HG03103 (cell line): ENCODE measurements around the gene VPS36.
A peak's percentile ranks its signal among the peaks of the same experiment; 100 is the strongest.
"Not testable (repeated sequence)": the region's sequence is repeated elsewhere in the genome, so short reads cannot be mapped to it uniquely, and the experiment has no call there.

ENCODE experiments used
- ATAC-seq: cut with Tn5 transposase; IDR thresholded peaks from one replicate; pipeline ENCODE4 v1.9.1; 2021; ENCODE audit warnings: low read depth; ENCODE audit not compliant: unreplicated experiment

Gene VPS36, protein sequence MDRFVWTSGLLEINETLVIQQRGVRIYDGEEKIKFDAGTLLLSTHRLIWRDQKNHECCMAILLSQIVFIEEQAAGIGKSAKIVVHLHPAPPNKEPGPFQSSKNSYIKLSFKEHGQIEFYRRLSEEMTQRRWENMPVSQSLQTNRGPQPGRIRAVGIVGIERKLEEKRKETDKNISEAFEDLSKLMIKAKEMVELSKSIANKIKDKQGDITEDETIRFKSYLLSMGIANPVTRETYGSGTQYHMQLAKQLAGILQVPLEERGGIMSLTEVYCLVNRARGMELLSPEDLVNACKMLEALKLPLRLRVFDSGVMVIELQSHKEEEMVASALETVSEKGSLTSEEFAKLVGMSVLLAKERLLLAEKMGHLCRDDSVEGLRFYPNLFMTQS

DNA sequence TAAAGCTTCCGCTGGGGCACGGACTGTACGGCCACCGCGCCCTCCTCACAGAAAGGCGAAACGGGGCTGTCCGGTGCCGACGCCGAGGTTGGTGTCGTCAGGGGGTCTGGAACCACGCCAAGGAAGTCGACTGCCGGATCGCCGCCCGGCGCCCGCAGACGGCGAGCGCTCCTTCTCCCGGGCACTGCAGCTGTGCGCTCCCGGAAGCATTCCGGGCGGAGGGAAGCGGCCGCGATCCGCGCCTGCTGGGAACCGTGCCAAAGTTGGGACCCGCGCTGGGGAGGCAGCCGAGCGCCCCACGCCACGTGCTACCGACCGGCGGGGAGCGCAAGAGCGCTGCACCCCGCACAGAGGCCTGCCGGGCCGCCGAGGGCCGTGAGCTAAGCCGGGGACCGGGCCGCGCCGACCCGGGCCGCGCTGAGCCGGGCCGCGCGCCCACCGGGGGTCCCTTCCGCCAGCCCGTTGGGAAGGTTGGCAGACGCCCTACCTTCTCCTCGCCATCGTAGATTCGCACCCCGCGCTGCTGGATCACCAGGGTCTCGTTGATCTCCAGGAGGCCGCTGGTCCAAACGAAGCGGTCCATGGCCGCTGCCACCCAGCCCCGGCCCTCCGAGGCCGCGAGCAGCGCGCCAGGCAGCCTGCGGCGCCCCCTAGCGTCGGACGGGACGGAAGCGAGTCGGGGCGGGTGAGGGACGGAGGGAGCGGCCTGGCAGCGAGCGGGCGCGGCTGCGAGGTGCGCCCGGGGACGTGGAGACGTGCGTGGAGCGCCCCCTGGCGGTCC lies at the start of gene VPS36:
VPS36 (minus strand) TSS at position 623 of the 781 bp plus-strand sequence; CDS start at position 583, 40 bp downstream.
- peak; percentile 50 for ATAC-seq

DNA sequence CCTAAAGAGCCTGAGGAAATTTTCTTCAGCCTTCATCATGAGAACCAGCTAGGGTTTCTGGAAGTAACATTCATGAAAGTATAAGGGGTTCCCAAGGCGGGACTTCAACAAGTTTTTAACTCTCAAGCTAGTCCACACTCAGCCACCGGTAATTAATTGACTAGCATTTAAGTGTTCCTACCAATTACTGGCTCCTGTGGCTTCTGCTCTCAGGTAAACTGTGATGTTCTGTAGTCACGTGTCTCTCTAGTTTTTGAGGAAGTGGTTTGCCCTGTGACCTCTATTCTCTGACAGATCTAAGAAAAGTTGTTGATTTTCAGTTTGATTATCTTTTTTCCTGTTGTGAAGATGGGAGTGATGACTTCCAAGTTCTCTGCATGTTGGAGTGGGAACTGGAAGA lies 47.5 kb upstream of the VPS36 start:
- ATAC-seq = peak; percentile 63

DNA sequence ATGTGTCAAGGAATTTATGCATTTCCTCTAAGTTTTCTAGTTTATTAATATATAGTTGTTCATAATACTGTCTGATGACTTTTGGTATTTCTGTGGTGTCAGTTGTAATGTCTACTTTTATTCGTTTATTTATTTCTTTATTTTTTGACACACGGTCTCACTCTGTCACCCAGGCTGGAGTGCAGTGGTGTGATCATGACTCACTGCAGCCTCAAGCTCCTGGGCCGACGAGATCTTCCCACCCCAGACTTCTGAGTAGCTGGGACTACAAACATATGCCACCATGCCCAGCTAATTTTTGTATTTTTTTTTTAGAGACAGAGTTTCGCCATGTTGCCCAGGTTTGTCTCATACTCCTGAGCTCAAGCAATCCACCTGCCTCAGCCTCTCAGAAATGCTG lies 43.8 kb upstream of the VPS36 start:
- ATAC-seq = not testable (repeated sequence)

DNA sequence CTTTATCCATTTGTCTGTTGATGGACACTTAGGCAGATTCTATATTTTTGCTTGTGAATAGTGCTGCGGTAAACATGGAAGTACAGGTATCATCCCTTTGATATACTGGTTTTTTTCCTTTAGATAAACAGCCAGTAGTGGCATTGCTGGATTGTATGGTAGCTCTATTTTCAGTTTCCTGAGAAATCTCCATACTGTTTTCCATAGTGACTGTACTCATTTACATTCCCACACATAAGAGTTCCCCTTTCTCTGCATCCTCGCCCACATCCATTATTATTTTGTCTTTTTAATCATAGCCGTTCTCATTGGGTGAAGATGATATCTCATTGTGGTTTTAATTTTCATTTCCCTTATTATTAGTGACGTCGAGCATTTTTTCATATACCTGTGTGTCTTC lies 40.6 kb upstream of the VPS36 start:
- not testable (repeated sequence) for ATAC-seq

DNA sequence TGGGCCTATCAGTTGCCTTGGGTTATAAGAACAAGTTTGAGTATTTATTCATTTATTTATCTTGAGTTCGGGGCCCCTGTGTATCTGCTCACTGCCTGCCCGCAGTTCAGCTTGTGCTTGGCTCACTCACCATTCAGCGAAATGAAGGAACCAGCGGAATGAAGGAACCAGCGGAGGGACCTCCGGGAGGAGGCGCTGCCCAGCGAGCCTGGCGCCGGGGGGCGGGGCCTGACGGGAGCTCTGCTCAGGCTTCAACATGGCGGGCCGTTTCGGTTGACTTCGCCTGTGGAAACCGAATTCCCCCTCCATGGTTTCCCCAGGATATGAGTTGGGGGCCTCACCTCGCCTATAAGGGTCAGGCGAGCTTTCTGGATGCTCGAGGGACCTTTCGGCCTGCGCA lies 38.3 kb upstream of the VPS36 start:
- ATAC-seq = not testable (repeated sequence)

DNA sequence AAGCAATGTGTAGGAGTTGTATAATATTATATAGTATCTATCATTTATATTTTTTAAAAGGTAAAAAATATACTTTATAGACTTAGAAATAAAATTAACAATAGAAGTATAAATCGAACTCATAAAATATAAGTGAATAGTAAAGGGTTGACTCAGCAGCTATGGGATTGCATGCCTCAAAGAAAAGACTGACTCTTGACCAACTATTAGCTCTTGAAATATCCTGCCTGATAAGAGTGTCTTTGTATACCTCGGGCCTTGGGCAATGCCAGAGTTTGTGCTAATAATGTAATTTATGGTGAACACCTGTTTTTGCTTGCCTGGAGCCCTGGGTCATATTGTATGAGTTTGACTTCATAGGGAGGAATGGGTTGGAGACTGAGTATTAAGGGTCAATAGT lies 36.6 kb upstream of the VPS36 start:
- not testable (repeated sequence) for ATAC-seq

DNA sequence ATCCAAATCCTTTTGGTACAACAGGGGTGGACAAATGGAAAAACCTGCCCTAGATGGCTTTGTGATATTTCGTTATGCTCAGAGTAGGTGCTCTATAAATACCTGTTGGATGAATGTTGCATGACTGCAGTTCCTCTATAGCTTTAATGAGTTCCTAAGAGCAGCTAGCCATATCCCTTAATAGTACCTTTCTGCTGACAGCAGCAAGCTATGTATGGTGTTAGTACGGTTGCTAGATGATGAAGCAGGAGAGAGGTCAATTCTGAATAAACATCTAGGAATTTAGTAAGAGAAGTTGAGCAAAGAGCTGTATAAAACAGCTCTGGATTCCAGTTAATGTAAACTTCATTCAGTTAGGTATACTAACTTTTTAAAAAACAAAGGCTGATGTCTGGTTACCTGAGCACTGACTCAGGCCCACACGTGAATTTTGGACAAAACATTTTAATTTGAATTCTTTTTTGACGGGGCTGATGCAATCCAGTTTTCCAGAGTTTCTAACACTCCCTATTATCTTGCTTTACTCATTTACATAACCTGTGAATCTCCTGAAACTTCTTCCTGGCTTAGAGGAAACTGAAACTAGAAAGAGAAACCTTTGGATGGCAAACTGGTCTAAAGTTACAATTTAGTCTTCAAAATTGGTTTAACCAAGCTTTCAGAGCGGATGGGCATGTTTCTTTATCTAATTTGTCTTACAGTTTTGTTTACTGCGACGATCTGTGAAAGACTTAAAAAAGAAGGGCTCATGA lies 30.4 kb upstream of the VPS36 start:
- not testable (repeated sequence) for ATAC-seq

DNA sequence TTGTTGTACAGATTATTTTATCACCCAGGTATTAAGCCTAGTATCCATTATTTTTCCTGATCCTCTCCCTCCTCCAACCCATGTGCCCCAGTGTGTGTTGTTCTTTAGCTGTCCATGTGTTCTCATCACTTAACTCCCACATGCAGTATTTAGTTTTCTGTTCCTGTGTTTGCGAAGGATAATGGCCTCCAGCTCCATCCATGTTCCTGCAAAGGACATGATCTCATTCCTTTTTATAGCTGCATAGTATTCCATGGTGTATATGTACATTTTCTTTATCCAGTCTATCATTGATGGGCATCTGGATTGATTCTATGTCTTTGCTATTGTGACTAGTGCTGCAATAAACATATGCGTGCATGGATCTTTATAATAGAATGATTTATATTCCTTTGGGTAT lies 18.1 kb upstream of the VPS36 start:
- ATAC-seq = not testable (repeated sequence)

DNA sequence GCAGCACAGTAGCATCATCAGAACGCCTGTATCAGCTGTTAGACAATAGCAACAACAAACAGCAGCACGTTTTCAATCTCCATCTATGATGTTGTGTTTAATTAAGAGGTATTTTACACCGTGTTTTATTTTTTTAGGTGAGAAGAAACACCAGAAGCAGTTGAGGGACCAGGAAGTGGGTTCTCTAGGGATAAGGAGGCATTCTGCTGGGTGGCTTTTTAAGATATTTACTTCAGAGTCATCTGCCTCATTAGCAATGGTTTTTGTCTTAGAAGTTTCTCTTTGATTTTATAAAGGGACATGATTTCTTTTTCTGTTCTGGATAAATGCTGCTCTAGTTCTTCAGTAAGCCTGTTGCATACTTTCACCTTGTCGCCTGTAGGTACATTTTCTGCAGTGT lies 13.1 kb upstream of the VPS36 start:
- ATAC-seq = no peak

DNA sequence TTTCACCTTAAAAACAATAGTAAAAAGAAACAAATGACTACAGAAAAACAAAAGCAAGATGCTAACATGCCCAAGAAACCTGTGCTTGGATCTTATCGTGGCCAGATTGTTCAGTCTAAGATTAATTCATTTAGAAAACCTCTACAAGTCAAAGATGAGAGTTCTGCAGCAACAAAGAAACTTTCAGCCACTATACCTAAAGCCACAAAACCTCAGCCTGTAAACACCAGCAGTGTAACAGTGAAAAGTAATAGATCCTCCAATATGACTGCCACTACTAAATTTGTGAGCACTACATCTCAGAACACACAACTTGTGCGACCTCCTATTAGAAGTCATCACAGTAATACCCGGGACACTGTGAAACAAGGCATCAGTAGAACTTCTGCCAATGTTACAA lies 10.8 kb upstream of the VPS36 start:
- ATAC-seq = no peak

DNA sequence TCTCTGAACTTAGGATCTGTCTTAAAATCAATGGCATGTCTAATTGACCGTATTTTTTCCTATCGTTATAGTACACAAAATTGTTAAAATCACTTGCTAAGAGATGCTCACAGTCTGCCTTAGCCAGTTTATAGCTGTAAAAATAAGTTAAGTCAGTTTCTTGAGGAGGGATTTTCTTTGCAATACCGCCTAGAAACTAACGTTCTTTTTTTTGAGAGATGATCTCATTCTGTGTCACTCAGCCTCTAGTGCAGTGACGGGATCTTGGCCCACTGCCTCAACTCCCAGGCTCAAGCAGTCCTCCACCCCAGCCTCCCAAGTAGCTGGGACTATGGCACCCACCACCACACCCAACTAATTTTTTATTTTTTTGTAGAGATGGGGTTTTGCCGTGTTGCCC lies 9.2 kb upstream of the VPS36 start:
- ATAC-seq = no peak

DNA sequence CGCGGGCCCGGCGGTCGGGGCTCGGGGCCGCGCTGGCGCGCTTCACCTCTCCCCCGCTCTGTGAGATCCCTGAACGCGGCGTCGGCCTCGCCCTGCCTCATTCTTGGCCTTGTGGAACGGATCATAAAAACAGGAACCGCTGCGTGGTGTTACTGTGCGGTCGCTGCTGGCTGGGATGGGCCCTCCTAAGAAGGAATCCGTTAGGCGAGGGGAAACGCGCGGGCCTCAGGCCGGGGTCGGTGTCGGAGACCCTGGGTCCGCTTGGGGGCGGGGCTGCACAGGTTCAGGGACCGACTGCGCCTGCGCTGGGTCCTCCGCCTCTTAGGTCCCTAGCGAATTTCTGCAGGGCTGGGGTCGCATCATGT lies 5.2 kb upstream of the VPS36 start:
- peak; percentile 25 for ATAC-seq

DNA sequence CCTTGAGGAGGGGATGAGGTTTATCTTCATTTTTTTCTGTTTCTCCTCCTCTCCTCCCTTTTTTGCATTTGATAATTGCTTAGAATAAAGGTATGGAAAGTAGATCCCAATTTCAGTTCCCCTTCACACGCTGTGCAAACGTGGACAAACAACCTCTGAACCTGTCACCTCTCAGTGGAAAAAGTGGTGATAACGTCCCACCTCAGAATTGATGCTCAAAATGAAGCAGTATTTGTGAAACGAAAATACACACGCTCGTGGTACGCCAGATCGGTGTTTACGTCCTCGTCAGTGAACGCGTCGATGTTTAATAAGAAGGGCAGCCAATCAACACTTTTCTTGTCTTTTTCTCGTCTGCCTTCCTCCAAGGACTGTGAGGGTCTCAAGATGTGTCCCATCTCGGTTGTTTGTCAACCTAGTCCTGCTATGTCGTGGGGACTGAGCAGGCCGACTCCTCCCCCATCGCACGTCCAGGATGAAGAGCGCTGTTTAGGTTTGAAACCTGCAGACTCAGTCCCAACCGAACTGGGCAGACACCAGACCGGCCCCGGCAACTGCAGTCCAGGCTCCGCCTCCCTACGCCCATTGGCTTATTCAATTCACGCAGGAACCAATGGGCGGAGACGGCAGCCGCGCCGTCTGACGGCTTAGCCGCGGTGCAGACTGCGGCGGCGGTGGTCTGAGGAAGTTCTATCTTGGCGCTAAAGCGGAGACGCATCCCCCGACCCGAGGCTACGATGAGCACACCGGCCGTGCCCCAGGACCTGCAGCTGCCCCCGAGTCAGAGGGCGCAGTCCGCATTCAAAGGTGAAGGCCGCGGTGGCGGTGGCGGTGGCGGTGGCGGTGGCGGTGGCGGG lies 4.6 kb upstream of the VPS36 start, which contains the start of gene CKAP2:
CKAP2 (plus strand) TSS at position 659 of the 857 bp plus-strand sequence; CDS start at position 738, 79 bp downstream.
- ATAC-seq = peak; percentile 73

DNA sequence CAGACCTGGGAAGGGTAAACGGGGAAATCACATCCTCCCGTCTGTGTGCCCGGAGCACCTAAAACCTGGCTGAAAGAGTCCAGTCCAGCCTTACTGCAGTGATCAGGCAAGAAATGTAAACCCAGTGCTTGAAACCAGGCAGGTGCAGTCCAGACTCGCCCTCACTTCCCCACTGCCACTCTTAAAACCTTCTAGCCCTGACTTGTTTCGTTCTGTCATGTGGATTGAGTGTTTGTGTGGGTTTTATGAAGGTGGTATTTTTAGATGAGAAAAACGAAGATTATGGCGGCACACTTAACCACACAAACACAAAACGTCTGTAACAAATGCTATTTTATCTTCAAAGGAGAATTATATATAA lies 4.0 kb upstream of the VPS36 start:
- ATAC-seq = peak; percentile 25

DNA sequence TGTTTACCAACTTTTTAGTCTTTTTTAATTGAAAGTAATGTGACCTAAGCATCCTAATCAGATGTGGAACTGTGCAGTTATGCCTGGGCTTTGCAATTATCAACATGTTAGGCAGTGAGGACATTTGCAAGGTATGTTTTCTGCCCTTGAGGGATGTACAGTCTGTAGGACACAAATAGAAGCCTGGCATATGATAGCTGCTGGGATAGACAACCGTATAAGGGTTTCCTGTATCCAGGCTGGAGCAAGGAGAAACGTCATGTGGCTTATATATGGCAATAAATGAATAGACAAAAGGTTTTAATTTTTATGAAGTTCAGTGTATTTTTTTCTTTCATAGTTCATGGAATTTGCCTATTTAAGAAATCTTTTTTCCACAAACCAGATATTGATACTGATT lies 2.0 kb upstream of the VPS36 start:
- no peak for ATAC-seq

DNA sequence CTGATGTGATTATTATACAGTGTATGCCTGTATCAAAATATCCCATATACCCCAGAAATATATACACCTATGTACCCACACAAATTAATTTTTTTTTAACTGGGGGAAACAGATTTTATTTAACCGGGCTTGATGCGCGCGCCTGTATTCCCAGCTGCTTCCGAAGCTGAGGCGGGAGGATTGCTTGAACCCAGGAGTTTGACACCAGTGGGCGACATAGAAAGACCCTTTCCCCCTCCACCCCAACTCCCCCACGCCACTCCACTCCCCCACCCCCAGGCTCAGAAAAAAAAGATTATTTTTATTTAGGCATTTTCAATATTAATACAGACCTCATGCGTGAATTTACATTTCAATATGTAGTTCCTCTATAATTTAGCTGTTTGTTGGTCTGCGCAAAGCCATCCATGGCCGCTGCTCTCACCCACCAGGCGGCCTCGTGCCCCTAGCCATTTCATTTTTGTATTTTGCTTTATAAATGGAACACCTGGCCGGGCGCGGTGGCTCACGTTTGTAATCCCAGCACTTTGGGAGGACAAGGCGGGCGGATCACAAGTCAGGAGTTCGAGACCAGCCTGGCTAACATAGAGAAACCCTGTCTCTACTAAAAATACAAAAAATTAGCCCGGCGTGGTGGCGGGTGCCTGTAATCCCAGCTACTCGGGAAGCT lies 836 bp upstream of the VPS36 start:
- ATAC-seq = no peak

DNA sequence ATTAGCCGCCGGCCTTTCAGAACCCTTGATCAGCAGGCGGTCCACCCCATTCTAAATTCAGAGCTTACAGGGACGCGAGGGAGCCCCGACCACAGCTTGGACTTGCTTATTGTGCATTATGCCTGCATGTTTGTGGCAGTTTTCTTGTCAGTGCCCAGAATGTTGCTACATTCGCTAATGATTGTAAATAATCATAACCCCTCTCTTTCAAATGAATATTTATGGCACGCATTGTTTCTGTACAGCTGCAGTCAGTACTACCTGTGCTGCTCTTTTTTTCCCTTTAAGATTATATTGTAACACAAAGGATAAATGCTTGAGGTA lies 321 bp upstream of the VPS36 start:
- no peak for ATAC-seq

DNA sequence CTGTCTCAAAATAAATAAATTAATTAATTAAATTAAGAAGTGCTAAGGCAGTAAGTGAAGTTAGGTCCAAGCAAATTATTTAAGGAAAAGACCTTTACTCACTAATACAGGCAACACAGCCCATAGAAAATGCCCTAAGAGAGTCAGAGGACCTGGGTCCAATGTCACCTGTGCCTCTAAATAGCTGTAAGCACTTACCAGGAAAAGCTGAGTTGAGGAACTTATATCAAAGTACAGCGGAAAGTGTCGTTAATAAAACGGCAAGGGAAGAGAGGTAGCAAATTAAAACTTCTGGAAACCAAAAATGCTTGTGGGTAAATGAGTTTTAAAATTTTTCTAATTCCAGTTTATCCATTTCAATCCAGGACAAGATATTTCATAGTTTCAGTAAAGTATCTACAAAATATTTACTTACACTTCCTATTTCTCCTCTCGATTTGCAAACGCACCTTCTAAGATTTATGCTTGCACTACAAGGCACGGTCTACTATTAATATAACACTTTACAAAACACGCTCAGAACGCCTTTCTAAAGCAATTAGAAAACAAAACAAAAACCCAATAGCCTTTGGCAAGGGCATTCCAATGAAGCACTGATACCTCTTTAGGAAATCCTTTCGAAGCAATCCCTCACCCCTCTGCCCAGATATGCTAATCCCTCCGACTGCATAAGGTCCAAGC lies 963 bp downstream of the VPS36 start:
- peak; percentile 1 for ATAC-seq

DNA sequence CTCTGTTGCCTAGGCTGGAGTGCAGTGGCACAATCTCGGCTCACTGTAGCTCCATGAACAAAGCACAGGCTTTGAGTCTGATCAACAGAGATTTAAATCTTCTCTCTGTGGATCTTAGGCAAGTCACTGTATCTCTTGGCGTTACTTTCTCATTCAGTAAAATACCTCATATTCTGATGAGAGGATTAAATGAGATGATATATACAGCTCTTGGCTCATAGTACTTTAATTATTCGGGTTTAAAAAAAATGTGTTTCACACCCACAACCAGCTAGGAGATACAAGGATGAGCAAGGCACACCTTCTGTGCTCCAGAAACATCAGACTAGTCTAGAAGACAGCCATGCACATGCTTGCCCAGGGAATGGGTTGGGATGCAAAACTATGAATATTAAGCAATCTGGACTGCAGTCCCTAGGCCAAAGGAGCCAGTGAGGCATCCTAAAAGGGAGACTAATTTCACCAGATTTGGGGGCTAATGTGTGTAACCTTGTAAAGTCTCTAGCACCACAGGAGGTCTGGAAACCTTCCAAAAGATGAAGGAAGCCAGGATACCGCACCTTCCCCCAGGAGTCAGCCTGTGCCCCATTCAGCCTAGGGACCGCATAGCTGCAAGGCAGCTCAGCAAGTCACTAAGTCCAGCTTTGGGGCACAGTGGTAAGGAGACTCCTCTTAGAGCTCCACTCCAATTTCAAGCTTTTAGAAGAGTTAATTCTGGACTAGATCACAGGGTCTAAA lies 2.5 kb downstream of the VPS36 start:
- ATAC-seq = no peak
